HepG2 (cell line): Measurements from ENCODE around the gene SRSF1. TPM values are rescaled to one million over a fixed set of nuclear protein-coding genes. Genes with fewer than 3 reads are reported as not detected.

Source experiments
- CCDC6 ChIP-seq: sonication (generic); formaldehyde crosslinking; IDR thresholded peaks from 2 replicates; pipeline ENCODE4 v1.8.1; 2022; ENCODE audit warnings: mild to moderate bottlenecking, missing genetic modification reagents, moderate library complexity
- CHCHD3 ChIP-seq: sonication (generic); formaldehyde crosslinking; IDR thresholded peaks from 2 replicates; pipeline ENCODE4 v1.8.0; 2022; ENCODE audit warnings: mild to moderate bottlenecking, missing genetic modification reagents, moderate library complexity
- ELF4 ChIP-seq: sonication (generic); formaldehyde crosslinking; IDR thresholded peaks from 2 replicates; pipeline ENCODE4 v1.5.0; 2020; ENCODE audit warnings: missing genetic modification reagents, mild to moderate bottlenecking, moderate library complexity, borderline replicate concordance
- GTF3A ChIP-seq: sonication (generic); formaldehyde crosslinking; conservative IDR thresholded peaks from 2 replicates; pipeline ENCODE4 v1.4.0; 2020; ENCODE audit warnings: mild to moderate bottlenecking, missing genetic modification reagents
- HNRNPUL1 ChIP-seq: fragments of 200-400 bp; formaldehyde crosslinking; IDR thresholded peaks from 2 replicates; pipeline ENCODE4 v1.6.1; 2017; ENCODE audit warnings: low read depth, mild to moderate bottlenecking, low read length, moderate library complexity
- KDM5A ChIP-seq: fragments of 200-600 bp; sonication (generic); IDR thresholded peaks from 2 replicates; pipeline ENCODE4 v1.7.0; 2018; ENCODE audit warnings: antibody characterized with exemption, mild to moderate bottlenecking, low read length, borderline replicate concordance
- REXO4 ChIP-seq: sonication (generic); formaldehyde crosslinking; IDR thresholded peaks from 2 replicates; pipeline ENCODE4 v1.8.0; 2022; ENCODE audit warnings: missing genetic modification reagents, mild to moderate bottlenecking, borderline replicate concordance
- RFXANK ChIP-seq: IDR thresholded peaks from 2 replicates; pipeline ENCODE4 v1.6.1; 2016
- ZNF317 ChIP-seq: sonication (generic); formaldehyde crosslinking; IDR thresholded peaks from 2 replicates; pipeline ENCODE4 v1.5.0; 2020; ENCODE audit warnings: mild to moderate bottlenecking, missing genetic modification reagents
- ZNF660 ChIP-seq: sonication (generic); formaldehyde crosslinking; IDR thresholded peaks from 2 replicates; pipeline ENCODE4 v1.5.1; 2020; ENCODE audit warnings: mild to moderate bottlenecking, low read depth, missing genetic modification reagents, borderline replicate concordance
- ZNF737 ChIP-seq: sonication (generic); formaldehyde crosslinking; IDR thresholded peaks from 2 replicates; pipeline ENCODE4 v1.5.0; 2020; ENCODE audit warnings: missing genetic modification reagents, mild to moderate bottlenecking, borderline replicate concordance
- ZNF746 ChIP-seq: sonication (generic); formaldehyde crosslinking; IDR thresholded peaks from 2 replicates; pipeline ENCODE4 v1.8.0; 2022; ENCODE audit warnings: mild to moderate bottlenecking, missing genetic modification reagents
- ZSCAN22 ChIP-seq: sonication (generic); formaldehyde crosslinking; IDR thresholded peaks from 2 replicates; pipeline ENCODE4 v1.4.0; 2020; ENCODE audit warnings: mild to moderate bottlenecking, missing genetic modification reagents
- polyA plus RNA-seq, 8 experiments: library from polyadenylated mRNA; depleted of rRNA in 3 of 8; stranded (reverse) in 7 of 8; unstranded in 1 of 8; fragments of >200 nt; fragmentation: Illumina TruSeq in 4 of 8; extraction: Trizol in 4 of 8; gene quantifications; 2 replicates each; pipeline versions ENCODE4 v1.2.1 to v1.2.3, GENCODE V29; 2011 to 2016; ENCODE audit warnings: low read depth in 4 of 8, missing spikeins in 1 of 8, mixed read lengths in 1 of 8; ENCODE audit not compliant: insufficient read depth in 1 of 8
- total RNA-seq, 5 experiments: library from RNA; depleted of rRNA; stranded (reverse); fragments of >200 nt; fragmentation: Illumina TruSeq; extraction: Trizol; gene quantifications; 2 replicates each; pipeline ENCODE4 v1.2.3, GENCODE V29; 2016; ENCODE audit warnings: low read depth in 1 of 5
- TF ChIP-seq, protein P1 (sequence below): sonication (generic); formaldehyde crosslinking; IDR thresholded peaks from 2 replicates; pipeline ENCODE4 v1.4.0; 2020; ENCODE audit warnings: missing genetic modification reagents
- TF ChIP-seq, protein P2 (sequence below): sonication (generic); formaldehyde crosslinking; IDR thresholded peaks from 2 replicates; pipeline ENCODE4 v1.8.0; 2022; ENCODE audit warnings: missing genetic modification reagents, mild to moderate bottlenecking, moderate library complexity, borderline replicate concordance
- TF ChIP-seq, protein P3 (sequence below): sonication (generic); formaldehyde crosslinking; IDR thresholded peaks from 2 replicates; pipeline ENCODE4 v1.4.0; 2020; ENCODE audit warnings: missing genetic modification reagents, mild to moderate bottlenecking, borderline replicate concordance
- TF ChIP-seq, protein P4 (sequence below): sonication (generic); formaldehyde crosslinking; IDR thresholded peaks from 2 replicates; pipeline ENCODE4 v1.4.0; 2020; ENCODE audit warnings: missing genetic modification reagents
- TF ChIP-seq, protein P5 (sequence below): sonication (generic); formaldehyde crosslinking; IDR thresholded peaks from 2 replicates; pipeline ENCODE4 v1.4.0; 2020; ENCODE audit warnings: missing genetic modification reagents, borderline replicate concordance

SRSF1 gene
- total and polyA plus RNA-seq, 2 of the 13 experiments (the other 11 are each of a cell fraction or from before 2014, with no cell fraction given) = 142 to 445 TPM

DNA sequence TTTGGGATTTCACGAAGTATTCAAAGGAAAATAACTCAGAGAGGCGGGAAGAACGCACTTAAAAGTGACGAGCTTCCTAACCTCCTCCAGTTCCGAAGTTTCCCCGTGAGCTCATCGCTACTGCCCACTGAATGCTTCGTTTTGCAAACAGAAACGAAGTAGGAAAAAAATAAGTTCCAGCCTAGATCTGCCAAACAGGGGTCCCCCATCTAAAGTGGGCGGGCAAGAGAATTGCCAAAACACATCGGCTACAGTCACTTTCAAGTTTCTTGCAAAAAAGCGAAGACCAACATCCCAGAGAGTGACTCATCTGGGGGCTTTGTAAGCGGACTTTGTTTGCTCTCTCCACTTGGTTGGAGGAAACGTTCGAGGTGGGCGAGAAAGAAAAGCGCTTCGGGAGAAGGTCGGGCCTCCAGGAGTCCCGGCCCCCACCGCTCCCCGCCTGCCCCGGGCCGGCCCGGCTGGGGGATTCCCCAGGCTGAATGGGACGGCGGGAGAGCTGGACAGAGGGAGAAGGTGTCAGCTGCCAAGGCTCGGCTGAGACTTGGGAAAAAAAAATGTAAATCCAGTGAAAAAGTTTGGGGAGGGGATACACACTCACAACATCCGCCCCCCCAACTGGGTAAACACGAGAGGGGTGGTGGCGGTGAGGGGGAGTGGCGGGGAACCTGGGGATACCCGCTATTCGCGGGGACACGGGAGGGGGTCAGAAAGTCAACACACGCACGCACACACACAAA lies 20.0 kb downstream of the SRSF1 start (continued):
- TF ChIP-seq, protein P1, sequence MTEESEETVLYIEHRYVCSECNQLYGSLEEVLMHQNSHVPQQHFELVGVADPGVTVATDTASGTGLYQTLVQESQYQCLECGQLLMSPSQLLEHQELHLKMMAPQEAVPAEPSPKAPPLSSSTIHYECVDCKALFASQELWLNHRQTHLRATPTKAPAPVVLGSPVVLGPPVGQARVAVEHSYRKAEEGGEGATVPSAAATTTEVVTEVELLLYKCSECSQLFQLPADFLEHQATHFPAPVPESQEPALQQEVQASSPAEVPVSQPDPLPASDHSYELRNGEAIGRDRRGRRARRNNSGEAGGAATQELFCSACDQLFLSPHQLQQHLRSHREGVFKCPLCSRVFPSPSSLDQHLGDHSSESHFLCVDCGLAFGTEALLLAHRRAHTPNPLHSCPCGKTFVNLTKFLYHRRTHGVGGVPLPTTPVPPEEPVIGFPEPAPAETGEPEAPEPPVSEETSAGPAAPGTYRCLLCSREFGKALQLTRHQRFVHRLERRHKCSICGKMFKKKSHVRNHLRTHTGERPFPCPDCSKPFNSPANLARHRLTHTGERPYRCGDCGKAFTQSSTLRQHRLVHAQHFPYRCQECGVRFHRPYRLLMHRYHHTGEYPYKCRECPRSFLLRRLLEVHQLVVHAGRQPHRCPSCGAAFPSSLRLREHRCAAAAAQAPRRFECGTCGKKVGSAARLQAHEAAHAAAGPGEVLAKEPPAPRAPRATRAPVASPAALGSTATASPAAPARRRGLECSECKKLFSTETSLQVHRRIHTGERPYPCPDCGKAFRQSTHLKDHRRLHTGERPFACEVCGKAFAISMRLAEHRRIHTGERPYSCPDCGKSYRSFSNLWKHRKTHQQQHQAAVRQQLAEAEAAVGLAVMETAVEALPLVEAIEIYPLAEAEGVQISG = no peak
- TF ChIP-seq REXO4 (CRISPR knock-in tag) (no peak), ELF4 (CRISPR knock-in tag) (peak; percentile 77), HNRNPUL1 (no peak), ZNF737 (CRISPR knock-in tag) (no peak), ZNF746 (peak; percentile 24), ZNF660 (CRISPR knock-in tag) (no peak), RFXANK (CRISPR knock-in tag) (0 out of 2 replicates have a peak, but pooled peaks have one; percentile 18), ZSCAN22 (CRISPR knock-in tag) (no peak), ZNF317 (0 out of 2 replicates have a peak, but pooled peaks have one; percentile 1), CCDC6 (no peak), KDM5A (0 out of 2 replicates have a peak, but pooled peaks have one; percentile 40), CHCHD3 (CRISPR knock-in tag) (no peak), GTF3A (CRISPR knock-in tag) (no peak; the same call in 1 of the 2 replicates)
- TF ChIP-seq, protein P2, sequence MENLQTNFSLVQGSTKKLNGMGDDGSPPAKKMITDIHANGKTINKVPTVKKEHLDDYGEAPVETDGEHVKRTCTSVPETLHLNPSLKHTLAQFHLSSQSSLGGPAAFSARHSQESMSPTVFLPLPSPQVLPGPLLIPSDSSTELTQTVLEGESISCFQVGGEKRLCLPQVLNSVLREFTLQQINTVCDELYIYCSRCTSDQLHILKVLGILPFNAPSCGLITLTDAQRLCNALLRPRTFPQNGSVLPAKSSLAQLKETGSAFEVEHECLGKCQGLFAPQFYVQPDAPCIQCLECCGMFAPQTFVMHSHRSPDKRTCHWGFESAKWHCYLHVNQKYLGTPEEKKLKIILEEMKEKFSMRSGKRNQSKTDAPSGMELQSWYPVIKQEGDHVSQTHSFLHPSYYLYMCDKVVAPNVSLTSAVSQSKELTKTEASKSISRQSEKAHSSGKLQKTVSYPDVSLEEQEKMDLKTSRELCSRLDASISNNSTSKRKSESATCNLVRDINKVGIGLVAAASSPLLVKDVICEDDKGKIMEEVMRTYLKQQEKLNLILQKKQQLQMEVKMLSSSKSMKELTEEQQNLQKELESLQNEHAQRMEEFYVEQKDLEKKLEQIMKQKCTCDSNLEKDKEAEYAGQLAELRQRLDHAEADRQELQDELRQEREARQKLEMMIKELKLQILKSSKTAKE (CRISPR knock-in tag) = no peak
- TF ChIP-seq, protein P3, sequence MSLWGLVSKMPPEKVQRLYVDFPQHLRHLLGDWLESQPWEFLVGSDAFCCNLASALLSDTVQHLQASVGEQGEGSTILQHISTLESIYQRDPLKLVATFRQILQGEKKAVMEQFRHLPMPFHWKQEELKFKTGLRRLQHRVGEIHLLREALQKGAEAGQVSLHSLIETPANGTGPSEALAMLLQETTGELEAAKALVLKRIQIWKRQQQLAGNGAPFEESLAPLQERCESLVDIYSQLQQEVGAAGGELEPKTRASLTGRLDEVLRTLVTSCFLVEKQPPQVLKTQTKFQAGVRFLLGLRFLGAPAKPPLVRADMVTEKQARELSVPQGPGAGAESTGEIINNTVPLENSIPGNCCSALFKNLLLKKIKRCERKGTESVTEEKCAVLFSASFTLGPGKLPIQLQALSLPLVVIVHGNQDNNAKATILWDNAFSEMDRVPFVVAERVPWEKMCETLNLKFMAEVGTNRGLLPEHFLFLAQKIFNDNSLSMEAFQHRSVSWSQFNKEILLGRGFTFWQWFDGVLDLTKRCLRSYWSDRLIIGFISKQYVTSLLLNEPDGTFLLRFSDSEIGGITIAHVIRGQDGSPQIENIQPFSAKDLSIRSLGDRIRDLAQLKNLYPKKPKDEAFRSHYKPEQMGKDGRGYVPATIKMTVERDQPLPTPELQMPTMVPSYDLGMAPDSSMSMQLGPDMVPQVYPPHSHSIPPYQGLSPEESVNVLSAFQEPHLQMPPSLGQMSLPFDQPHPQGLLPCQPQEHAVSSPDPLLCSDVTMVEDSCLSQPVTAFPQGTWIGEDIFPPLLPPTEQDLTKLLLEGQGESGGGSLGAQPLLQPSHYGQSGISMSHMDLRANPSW = no peak
- TF ChIP-seq, protein P4, sequence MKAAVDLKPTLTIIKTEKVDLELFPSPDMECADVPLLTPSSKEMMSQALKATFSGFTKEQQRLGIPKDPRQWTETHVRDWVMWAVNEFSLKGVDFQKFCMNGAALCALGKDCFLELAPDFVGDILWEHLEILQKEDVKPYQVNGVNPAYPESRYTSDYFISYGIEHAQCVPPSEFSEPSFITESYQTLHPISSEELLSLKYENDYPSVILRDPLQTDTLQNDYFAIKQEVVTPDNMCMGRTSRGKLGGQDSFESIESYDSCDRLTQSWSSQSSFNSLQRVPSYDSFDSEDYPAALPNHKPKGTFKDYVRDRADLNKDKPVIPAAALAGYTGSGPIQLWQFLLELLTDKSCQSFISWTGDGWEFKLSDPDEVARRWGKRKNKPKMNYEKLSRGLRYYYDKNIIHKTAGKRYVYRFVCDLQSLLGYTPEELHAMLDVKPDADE (CRISPR knock-in tag) = no peak
- TF ChIP-seq, protein P5, sequence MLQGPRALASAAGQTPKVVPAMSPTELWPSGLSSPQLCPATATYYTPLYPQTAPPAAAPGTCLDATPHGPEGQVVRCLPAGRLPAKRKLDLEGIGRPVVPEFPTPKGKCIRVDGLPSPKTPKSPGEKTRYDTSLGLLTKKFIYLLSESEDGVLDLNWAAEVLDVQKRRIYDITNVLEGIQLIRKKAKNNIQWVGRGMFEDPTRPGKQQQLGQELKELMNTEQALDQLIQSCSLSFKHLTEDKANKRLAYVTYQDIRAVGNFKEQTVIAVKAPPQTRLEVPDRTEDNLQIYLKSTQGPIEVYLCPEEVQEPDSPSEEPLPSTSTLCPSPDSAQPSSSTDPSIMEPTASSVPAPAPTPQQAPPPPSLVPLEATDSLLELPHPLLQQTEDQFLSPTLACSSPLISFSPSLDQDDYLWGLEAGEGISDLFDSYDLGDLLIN (CRISPR knock-in tag) = no peak
